Activated CD8-positive, alpha-beta memory T cell treated with anti-CD3 and anti-CD28 coated beads, Interleukin-2, amount 50 U/mL, for 4 hours (primary cell): ENCODE measurements around the gene VAC14.

Source experiments
- DNase-seq: peaks from one replicate; pipeline ENCODE4 v3.0.0-alpha.2; 2020

VAC14 gene

GRCh38 chr16:70740914-70741782 is 59.8 kb downstream of the VAC14 start:
- no peak for DNase-seq

DNA sequence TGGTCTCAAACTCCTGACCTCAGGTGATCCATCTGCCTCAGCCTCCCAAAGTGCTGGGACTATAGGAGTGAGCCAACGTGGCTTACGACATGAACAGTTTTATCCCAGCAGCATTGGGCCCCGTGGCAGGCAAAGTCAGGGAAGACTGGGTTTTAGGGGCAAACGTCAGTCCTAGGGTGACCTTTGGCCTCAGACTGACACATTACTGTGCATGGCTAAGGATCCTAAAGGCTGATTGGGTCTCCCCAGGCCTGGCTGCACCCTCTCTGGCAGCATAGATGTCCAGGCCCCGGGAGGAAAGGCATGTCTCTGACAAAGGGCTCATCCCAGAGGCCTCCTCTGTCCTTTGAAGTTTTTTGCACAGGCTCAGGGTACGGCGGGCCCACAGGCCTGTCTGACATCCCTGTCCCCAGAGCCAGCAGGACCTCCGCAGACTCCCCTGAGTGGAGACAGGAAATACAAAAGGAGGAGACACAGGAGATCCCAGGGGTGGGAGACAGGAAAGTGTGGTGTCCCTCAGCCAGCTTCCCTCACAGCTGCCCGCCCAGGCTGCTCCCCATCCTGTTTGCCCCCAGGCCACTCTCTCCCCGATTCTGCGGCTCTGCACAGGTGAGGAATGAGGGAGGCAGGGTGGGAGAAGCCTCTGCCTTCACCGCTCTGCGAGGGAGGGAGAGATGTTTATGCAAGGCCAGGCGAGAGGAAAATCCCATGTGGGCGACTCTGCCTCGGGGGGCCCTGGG is 60.6 kb downstream of the VAC14 start:
- no peak for DNase-seq

DNA sequence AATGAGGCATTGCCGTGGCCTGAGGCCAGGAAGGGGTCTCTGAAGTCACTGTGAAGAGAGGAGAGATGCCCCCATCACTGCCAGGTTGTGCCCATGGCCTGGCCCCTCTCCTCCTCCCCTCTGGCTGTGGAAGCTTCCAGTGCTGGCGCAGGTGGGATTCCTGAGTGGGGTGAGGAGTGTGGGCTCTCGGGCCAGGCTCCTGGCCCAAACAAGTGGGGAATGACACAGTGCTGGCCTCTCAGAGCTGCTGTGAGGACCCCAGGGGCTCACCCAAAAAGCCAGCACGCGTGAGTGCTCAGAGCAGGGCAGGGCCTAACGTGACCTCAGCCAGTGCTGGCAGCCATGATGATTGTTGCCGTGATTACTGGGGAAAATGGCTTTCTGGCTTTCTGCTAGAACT is 61.6 kb downstream of the VAC14 start:
- no peak for DNase-seq

DNA sequence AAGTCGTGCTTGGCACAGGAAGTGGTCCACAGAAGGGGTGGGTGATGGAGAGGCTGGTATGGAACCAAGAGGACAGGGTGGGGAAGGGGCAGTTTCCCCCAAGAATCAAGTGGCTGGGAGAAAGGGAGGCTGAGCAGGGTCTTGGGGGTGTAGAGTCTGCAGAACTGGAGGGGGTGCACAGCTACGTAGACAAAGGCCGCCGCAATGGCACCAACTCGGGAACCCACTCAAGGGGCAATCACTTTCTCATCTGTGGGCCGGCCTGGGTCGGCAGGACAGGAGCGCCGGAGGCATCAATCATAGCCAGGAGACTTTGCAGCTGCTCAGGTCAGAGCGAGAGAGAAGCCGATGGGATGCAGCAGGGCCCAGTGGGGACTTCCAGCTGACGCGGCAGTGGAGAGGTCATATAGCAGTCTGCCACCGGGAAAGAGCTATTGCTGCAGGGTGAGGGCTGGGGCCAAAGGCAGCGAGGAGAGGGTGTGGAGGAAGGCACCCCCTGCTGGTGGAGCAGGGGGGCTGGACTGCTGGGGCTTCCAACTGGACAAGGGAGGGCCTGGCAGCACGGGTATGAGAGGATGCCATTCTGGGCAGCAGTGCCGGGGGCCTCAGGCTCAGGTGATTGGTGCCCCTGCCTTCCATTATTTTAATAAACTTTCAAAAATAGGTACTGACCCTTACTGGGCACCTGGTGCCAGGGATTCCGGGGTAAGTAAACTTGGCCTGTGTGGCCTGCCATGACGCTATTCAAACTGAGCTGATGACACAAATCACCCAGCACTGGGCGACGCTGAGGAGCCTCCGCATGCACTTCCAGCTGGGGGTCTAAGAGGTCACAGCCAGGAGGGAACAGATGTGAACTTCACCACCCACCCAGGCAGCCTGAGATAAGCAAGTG is 62.6 kb downstream of the VAC14 start:
- DNase-seq: peak; percentile 25

DNA sequence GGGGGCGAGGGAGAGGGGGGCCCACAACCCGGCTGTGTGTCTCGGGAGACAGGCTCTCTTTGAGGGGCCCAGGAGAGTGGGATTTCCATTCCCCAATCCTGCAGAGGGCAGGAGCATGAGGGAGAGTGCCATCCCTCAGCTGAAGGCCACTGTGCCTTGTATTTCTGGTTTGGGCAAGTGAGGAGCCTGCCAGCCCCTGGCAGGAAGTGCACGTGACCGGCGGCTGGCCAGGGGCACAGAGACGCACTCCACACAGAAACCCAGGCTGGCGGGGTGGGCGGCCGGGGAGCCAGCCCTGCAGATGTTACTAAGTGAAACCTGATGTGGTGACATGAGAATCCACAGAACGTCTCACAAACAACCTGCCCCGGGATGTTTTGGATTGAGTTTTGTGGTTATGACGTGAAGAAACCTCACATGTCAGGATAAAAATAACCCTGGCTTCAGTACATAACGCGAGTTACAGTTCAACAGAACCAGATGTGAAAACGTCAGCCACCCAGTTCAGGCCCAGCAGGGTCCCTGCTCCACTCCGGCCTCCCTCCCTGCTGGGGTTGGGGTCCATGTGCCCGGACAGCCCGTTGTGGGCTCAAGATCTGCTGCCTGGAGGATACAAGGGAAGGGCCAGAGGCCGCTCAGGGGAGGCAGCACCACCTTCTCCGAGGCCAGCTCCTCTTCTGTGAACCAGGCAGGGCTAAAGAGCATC is 63.4 kb downstream of the VAC14 start:
- peak; percentile 57 for DNase-seq

GRCh38 chr16:70736465-70737376 is 64.2 kb downstream of the VAC14 start:
- peak; percentile 39 for DNase-seq

DNA sequence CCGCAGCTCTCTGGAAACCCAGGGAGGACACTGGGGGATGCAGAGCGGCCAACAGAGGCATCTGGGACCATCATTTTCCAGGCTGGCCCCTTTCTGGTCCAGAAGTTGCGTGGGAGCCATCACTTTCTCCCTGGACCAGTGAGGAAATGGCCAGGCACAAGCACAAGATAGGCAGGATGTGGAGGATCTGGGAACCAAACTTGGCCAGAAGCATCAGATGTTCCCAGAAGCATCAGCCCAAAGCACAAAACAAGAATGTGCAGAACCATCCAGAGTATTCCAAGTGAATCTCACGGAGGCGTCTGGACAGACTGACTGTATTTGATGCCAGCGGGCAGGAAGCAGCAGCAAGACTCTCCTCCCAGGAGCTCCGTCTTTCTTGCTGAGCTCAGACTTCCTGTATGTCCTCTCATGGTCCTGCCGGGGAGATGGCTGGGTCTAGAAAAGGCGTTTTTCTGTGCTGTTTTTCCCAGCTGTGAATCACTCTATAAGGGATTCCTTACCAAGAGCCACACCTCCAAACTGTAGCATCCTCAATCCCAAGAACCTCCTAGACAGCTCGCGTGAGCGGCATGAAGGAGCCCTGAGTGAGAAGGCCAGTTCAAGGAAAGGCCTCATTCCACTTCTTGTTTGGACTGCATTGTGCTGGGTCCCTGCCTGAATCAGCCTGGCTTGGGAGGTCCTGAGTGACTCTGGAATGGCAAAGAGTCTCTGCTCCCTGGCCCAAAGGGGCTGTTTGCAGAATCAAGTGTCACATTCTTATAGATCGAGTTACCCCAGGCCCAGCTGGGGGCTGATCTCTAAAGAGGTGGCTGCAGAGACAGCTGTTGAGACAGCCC is 65.6 kb downstream of the VAC14 start:
- DNase-seq: no peak

- no peak for DNase-seq
These were observed 66.3 kb downstream of the VAC14 start for GRCh38 chr16:70734522-70735095.

DNA sequence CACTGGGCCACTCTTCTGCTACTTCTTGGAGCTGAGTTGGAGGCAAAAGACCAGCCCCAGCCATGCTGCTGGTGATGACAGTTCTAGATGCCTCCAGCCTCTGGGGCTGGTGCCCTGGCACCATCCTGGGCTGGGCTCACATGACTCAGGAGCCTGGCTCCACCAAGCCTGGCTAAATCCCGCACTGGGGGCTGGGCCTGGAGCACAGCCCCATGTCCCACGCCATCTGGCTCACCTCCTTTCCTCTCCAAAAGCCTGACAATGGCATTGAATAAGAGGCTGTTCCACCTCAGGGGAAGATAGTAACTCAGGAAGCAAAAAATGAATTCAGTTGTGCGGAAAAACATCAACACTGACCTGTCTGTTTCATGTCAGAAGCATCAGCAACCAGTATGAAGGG is 70.0 kb downstream of the VAC14 start:
- no peak for DNase-seq

- no peak for DNase-seq
These were observed 70.9 kb downstream of the VAC14 start for GRCh38 chr16:70730031-70730430.

- DNase-seq: no peak
These were observed 71.7 kb downstream of the VAC14 start for GRCh38 chr16:70729292-70729691.

DNA sequence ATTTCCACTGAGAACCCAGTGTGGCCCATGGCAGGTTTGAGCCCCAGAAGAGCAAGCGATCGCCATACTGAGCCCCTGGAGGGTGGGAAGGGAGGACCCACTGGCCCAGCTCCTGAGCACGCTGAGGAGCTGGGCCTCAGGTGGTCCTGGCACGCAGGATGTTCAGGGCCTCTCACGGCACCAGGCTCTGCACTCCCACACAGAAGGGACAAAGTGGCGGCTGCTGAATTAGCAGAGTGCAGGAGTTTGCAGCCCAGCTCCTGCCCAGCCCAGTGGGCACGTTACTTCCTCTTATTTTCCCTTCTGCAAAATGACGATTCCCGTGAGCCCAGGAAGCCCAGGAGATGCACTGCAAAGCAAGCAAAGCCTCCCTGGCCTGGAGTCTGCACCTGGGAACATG is 72.8 kb downstream of the VAC14 start:
- DNase-seq: no peak

- DNase-seq: no peak
These were observed 74.0 kb downstream of the VAC14 start for GRCh38 chr16:70726892-70727361.

DNA sequence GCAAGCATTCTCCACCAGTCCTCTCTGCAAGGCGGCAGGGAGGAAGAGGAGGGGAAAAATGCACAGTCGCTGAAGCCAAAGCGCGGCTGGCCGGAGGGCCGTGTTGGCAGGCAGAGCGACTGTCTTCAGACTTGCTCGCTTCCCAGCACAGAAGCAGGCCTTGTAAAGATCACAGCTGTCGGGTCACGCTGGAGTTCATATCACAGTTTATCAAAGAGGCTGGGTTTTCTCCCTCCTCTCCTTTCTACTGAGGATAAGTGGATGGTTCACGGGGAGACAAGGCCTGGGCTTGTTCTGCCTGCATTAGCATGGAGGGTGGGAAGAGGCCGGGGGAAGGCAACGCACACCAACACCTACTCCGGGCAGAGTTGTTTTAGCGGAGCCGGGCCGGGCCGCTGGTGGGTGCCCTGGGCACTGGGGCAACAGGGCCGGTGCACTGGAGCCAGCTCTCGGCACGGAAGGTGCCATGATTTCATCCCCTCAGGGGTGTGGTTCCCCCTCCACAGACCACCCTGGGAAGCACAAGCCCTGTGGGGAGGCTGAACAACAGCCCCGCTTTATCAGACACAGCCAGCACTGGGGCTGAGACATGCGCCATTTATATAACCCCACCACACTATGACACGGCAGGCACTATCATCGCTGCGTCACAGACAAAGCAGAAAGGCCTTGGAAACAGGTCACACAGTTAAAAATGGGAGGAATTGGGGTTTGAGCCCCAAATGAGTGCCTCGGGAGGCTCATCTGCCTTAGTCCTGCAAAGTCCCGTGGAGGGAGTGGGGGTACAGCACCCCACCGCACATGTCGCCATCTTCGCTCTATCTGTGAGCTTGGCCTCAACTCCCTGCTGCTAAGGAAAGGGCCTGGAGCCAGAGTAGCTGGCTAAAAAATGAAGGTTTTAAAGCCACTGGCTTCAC is 74.8 kb downstream of the VAC14 start:
- DNase-seq: no peak

DNA sequence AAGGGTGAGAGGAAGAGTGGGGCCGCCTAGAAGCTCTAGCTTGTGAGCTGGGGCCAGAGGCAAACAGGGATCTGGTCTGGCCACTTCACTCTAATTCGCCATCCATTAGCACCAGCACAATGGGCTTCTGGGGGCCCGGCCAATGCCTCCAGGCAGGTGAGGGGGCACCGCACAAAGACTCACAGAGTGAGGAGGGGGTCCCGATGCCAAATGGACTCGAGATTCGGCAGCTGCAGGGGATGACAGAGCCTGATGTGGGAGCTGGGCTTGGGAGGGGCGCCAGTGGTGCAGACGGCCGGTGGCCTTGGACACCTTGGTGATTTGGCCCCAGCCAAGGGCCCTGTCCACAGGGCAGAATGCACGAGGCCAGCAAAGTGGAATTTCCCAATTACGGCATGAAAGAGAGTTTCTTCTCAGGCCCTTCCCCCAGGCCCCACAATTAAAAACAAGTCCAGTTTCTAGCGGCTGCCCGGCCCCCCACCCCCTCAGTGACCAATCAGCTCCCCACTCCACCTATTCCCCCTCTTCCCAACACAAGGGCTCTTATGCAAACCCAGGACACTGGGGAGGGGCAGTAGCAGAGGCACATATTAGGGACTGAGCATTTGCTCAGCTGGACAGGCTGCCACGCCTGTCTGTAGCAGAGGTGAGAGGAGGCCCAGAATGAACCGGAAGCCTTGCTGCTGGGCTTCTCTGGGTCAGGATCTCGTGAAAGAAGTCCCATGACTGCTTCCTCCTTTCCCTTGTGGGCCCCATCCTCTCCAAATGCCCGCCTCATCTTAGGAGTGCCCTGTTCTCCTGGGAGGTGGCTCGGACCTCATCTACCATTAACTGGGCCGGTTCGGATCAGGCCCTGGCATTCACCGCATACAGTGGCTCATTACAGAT is 75.7 kb downstream of the VAC14 start:
- no peak for DNase-seq

DNA sequence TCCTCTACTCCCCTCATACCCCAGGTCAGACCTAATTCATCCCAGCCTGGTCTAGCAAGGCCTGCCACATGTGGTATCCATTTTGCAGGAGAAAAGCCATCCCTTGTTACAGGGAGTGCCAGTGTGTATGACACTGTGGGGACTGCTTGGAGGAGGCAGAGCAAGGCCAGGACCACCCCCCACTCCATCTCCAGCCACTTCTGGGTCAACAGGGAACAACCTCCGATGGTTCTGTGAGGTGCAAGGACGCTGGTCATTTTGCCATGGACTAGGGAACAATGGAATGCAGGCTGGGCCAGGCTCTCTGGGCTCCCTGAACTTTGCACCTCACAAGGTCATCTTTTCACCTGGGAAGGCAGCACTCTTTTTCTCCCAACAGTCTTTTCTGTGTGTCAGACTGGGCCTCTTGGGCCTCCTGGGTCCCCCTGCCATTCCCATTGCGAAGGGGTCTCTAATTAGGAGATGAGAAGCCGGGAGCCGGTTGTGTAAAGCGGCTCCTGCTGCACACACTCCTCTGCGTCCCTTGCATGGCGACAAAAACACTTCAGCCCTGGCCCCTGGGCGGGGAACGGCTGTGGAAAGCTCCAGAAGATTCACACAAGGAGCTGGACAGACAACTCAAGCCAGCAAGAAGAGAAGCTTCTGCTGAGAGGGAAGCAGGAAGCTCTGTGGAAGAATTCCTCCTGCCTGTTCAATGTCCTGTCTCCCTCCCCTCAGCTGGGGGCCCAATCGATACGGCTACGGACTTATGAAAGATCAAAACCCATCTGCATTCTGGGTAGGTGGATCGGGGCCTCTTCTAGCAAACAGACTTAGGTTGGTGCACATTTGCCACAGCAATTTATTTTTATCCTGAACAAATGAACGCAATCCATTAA is 76.6 kb downstream of the VAC14 start:
- no peak for DNase-seq

DNA sequence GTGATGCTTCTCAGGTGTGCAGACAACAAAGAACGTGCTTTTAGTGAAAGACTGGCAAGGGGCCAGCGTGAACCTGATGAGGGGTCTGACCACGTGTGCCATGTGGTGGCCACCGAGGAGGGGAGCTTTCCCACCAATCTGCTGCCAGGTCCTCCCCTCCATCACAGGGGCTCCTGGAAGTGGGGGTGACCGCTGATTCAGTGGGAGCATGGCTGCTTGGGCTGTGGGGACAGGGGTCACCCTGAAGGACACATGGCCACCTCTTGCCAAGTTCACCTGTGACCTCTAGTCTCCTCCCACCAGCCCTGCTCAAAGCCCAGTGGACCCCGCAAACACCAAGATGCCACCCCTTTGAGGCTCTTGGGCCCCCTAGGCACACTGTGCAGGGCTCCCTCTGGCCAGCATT is 77.2 kb downstream of the VAC14 start:
- no peak for DNase-seq
